ENCODE data around the gene FRS3. TPM values are rescaled to one million over a fixed set of nuclear protein-coding genes. Genes with fewer than 3 reads are reported as not detected.

The FRS3 gene
- total RNA-seq, 1 experiment from 2014 or later = 5.9 TPM

- ChIA-PET POLR2A (interaction anchor here (0.7 kb wide), 1 partner anchor 408 kb away, joined by 5 read pairs; no protein-coding TSS in a partner anchor), CTCF (no interaction called here), RAD21 (ENCODE audit: low non-redundant PET in 1 of 2, low total read pairs in 2 of 2, uncharacterized antibody in 2 of 2, unreplicated experiment in 2 of 2) (no interaction called here)
- ATAC-seq (no peak), DNase-seq (ENCODE audit: low read depth, low spot score) (no peak)
- Histone ChIP-seq H3K27ac (ENCODE audit: low read depth, low read length) (no peak overlapping the region), H3K9ac (ENCODE audit: low read length) (no peak overlapping the region), H3K9me2 (ENCODE audit: insufficient read depth) (no peaks in the 10 kb centered on the region), H2AFZ (ENCODE audit: low read depth, low read length, poor library complexity, severe bottlenecking) (no peak overlapping the region), H3K4me3 (replicated peaks in 1 of 2; ENCODE audit: low read depth in 1 of 2, low read length in 2 of 2) (no peak overlapping the region), H3K4me2 (ENCODE audit: low read length) (no peak overlapping the region), H3K36me3 (ENCODE audit: control insufficient read depth in 1 of 2, insufficient read depth in 2 of 2, low read length in 2 of 2) (no peaks in the 10 kb centered on the region), H4K20me1 (ENCODE audit: insufficient read depth) (no peaks in the 10 kb centered on the region), H3K27me3 (ENCODE audit: insufficient read depth, low read length) (no peaks in the 10 kb centered on the region), H3K79me2 (ENCODE audit: insufficient read depth, low read length) (no peaks in the 10 kb centered on the region), H3K4me1 (ENCODE audit: control insufficient read depth in 1 of 2, insufficient read depth in 2 of 2, low read length in 2 of 2) (no peaks in the 10 kb centered on the region), H3K9me3 (ENCODE audit: control insufficient read depth in 1 of 2, insufficient read depth in 1 of 2, low read depth in 1 of 2, low read length in 2 of 2) (no peaks in the 10 kb centered on the region)
- TF ChIP-seq ATF3 (IDR thresholded peaks at IDR 0.05) = no peak
- TF ChIP-seq, protein P1, sequence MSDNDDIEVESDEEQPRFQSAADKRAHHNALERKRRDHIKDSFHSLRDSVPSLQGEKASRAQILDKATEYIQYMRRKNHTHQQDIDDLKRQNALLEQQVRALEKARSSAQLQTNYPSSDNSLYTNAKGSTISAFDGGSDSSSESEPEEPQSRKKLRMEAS (IDR thresholded peaks at IDR 0.05) = no peak
- no peak for TF ChIP-seq YY1 (IDR thresholded peaks at IDR 0.05; ENCODE audit: extremely low read depth, insufficient replicate concordance, low read depth, low read length)
- no peak for TF ChIP-seq EGR1 (IDR thresholded peaks at IDR 0.05; ENCODE audit: low read depth)
- TF ChIP-seq, protein P2, sequence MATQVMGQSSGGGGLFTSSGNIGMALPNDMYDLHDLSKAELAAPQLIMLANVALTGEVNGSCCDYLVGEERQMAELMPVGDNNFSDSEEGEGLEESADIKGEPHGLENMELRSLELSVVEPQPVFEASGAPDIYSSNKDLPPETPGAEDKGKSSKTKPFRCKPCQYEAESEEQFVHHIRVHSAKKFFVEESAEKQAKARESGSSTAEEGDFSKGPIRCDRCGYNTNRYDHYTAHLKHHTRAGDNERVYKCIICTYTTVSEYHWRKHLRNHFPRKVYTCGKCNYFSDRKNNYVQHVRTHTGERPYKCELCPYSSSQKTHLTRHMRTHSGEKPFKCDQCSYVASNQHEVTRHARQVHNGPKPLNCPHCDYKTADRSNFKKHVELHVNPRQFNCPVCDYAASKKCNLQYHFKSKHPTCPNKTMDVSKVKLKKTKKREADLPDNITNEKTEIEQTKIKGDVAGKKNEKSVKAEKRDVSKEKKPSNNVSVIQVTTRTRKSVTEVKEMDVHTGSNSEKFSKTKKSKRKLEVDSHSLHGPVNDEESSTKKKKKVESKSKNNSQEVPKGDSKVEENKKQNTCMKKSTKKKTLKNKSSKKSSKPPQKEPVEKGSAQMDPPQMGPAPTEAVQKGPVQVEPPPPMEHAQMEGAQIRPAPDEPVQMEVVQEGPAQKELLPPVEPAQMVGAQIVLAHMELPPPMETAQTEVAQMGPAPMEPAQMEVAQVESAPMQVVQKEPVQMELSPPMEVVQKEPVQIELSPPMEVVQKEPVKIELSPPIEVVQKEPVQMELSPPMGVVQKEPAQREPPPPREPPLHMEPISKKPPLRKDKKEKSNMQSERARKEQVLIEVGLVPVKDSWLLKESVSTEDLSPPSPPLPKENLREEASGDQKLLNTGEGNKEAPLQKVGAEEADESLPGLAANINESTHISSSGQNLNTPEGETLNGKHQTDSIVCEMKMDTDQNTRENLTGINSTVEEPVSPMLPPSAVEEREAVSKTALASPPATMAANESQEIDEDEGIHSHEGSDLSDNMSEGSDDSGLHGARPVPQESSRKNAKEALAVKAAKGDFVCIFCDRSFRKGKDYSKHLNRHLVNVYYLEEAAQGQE (IDR thresholded peaks at IDR 0.05; ENCODE audit: low read depth) = no peak
- TF ChIP-seq POLR2AphosphoS5 (IDR thresholded peaks at IDR 0.05; ENCODE audit: low read depth, low read length) = no peak
- TF ChIP-seq SRF (IDR thresholded peaks at IDR 0.05; ENCODE audit: low read depth) = no peak
- TF ChIP-seq SIN3A (IDR thresholded peaks at IDR 0.05; ENCODE audit: low read depth) = no peak
- no peak for TF ChIP-seq RAD21 (IDR thresholded peaks at IDR 0.05; ENCODE audit: low read depth)
- no TSS peak for BruUV-seq (replicated peaks)
- intact Hi-C loops (cut with micrococcal nuclease) = no loop called here
Measured at GRCh38 chr6:41722969-41723529, 56.7 kb downstream of the FRS3 start.
